ENCODE results near the gene DHX16. TPM values are rescaled to one million over a fixed set of nuclear protein-coding genes. Genes with fewer than 3 reads are reported as not detected.

Gene DHX16
- total and polyA plus RNA-seq, 9 of the 15 experiments (the other 6 are each of a cell fraction or from before 2014, with no cell fraction given): 14.6 to 66.1 (median 47.5) TPM

DNA sequence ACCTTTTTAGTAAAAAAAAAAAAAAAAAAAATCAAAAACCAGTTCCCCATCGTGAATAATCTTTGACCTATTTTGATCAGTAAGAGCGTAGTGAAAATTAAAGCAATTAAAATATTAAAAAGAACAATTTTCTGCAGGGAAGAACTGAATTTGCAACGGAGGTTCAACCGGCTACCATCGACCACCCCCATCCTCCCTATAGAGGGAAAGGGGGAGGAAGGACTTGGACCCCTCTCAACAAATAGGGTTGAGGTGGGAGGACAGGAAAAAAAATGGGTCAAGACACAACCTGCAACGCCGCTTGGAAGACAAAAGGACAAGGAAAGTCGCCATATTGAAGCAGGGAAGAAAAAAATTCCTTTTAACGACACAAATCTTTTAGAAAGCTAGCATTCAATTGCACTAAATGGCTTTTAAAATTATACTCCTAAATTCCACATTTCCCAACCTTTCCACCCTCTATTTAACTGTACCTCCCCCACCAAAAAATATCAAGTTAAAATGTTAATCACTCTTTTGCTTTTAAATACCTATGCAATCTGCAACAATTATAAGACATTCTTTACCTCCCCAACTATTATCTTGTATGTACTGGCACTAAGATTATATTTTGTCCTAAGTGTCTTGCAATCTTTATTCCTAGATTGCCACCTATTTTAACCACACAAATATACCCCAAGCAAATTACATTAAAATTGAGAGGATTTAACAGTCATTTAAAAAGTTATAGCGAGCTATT, 57.4 kb downstream of the DHX16 start (continued):
- TF ChIP-seq HLTF (IDR thresholded peaks at IDR 0.05): 0 out of 2 replicates have a peak, but pooled peaks have one; percentile 21
- peak in 1 of 2 experiments; percentile 16; a peak in 1 of 4 replicates for TF ChIP-seq MAZ (CRISPR knock-in tag; conservative IDR thresholded peaks at IDR 0.05 in 1 of 2, IDR thresholded peaks at IDR 0.05 in 1 of 2)
- TF ChIP-seq, protein P1, sequence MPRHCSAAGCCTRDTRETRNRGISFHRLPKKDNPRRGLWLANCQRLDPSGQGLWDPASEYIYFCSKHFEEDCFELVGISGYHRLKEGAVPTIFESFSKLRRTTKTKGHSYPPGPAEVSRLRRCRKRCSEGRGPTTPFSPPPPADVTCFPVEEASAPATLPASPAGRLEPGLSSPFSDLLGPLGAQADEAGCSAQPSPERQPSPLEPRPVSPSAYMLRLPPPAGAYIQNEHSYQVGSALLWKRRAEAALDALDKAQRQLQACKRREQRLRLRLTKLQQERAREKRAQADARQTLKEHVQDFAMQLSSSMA (CRISPR knock-in tag; IDR thresholded peaks at IDR 0.05): peak; percentile 86; the same call in 1 of the 2 replicates
- no peak for TF ChIP-seq ZNF507 (tag; conservative IDR thresholded peaks at IDR 0.05)
- TF ChIP-seq, protein P2, sequence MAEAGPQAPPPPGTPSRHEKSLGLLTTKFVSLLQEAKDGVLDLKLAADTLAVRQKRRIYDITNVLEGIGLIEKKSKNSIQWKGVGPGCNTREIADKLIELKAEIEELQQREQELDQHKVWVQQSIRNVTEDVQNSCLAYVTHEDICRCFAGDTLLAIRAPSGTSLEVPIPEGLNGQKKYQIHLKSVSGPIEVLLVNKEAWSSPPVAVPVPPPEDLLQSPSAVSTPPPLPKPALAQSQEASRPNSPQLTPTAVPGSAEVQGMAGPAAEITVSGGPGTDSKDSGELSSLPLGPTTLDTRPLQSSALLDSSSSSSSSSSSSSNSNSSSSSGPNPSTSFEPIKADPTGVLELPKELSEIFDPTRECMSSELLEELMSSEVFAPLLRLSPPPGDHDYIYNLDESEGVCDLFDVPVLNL (CRISPR knock-in tag; IDR thresholded peaks at IDR 0.05; ENCODE audit: low read depth): no peak
- 0 out of 2 replicates have a peak, but pooled peaks have one; percentile 37 for TF ChIP-seq HIVEP1 (CRISPR knock-in tag; IDR thresholded peaks at IDR 0.05)
- peak; percentile 87; the same call in 1 of the 2 replicates for TF ChIP-seq ZNF197 (CRISPR knock-in tag; IDR thresholded peaks at IDR 0.05; ENCODE audit: low read depth)
- TF ChIP-seq RBFOX2 (IDR thresholded peaks at IDR 0.05; ENCODE audit: low read depth, low read length): peak; percentile 70
- no peak for TF ChIP-seq ZNF224 (CRISPR knock-in tag; IDR thresholded peaks at IDR 0.05)
- TF ChIP-seq ARID2 (IDR thresholded peaks at IDR 0.05): peak; percentile 44; the same call in 1 of the 2 replicates
- peak in 1 of 2 experiments; percentile 68; a peak in 2 of 4 replicates for TF ChIP-seq TEAD1 (CRISPR knock-in tag; IDR thresholded peaks at IDR 0.05)
- TF ChIP-seq, protein P3, sequence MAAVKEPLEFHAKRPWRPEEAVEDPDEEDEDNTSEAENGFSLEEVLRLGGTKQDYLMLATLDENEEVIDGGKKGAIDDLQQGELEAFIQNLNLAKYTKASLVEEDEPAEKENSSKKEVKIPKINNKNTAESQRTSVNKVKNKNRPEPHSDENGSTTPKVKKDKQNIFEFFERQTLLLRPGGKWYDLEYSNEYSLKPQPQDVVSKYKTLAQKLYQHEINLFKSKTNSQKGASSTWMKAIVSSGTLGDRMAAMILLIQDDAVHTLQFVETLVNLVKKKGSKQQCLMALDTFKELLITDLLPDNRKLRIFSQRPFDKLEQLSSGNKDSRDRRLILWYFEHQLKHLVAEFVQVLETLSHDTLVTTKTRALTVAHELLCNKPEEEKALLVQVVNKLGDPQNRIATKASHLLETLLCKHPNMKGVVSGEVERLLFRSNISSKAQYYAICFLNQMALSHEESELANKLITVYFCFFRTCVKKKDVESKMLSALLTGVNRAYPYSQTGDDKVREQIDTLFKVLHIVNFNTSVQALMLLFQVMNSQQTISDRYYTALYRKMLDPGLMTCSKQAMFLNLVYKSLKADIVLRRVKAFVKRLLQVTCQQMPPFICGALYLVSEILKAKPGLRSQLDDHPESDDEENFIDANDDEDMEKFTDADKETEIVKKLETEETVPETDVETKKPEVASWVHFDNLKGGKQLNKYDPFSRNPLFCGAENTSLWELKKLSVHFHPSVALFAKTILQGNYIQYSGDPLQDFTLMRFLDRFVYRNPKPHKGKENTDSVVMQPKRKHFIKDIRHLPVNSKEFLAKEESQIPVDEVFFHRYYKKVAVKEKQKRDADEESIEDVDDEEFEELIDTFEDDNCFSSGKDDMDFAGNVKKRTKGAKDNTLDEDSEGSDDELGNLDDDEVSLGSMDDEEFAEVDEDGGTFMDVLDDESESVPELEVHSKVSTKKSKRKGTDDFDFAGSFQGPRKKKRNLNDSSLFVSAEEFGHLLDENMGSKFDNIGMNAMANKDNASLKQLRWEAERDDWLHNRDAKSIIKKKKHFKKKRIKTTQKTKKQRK (IDR thresholded peaks at IDR 0.05; ENCODE audit: borderline replicate concordance, low read depth, low read length): no peak
- TF ChIP-seq ZBTB7A (IDR thresholded peaks at IDR 0.05; ENCODE audit: borderline replicate concordance, control insufficient read depth, low read depth, low read length): no peak; the same call in 1 of the 2 replicates
- peak; percentile 65 for TF ChIP-seq HMG20B (CRISPR knock-in tag; IDR thresholded peaks at IDR 0.05)
- no peak for TF ChIP-seq FOS (IDR thresholded peaks at IDR 0.05; ENCODE audit: extremely low read depth, insufficient read length)
- TF ChIP-seq, protein P4, sequence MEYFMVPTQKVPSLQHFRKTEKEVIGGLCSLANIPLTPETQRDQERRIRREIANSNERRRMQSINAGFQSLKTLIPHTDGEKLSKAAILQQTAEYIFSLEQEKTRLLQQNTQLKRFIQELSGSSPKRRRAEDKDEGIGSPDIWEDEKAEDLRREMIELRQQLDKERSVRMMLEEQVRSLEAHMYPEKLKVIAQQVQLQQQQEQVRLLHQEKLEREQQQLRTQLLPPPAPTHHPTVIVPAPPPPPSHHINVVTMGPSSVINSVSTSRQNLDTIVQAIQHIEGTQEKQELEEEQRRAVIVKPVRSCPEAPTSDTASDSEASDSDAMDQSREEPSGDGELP (CRISPR knock-in tag; IDR thresholded peaks at IDR 0.05; ENCODE audit: borderline replicate concordance): 0 out of 2 replicates have a peak, but pooled peaks have one; percentile 1
- TF ChIP-seq ZZZ3 (IDR thresholded peaks at IDR 0.05): no peak
- TF ChIP-seq, protein P5, sequence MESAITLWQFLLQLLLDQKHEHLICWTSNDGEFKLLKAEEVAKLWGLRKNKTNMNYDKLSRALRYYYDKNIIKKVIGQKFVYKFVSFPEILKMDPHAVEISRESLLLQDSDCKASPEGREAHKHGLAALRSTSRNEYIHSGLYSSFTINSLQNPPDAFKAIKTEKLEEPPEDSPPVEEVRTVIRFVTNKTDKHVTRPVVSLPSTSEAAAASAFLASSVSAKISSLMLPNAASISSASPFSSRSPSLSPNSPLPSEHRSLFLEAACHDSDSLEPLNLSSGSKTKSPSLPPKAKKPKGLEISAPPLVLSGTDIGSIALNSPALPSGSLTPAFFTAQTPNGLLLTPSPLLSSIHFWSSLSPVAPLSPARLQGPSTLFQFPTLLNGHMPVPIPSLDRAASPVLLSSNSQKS (CRISPR knock-in tag; IDR thresholded peaks at IDR 0.05): peak; percentile 15; the same call in 1 of the 2 replicates
- peak; percentile 8; the same call in 1 of the 2 replicates for TF ChIP-seq ZNF717 (CRISPR knock-in tag; IDR thresholded peaks at IDR 0.05)

All from K562 (cell line).